ENCODE results near the gene HIVEP3. TPM values are rescaled to one million over a fixed set of nuclear protein-coding genes. Genes with fewer than 3 reads are reported as not detected.
A peak's percentile ranks its signal among the peaks of the same experiment; 100 is the strongest.

Gene HIVEP3
- polyA plus RNA-seq, 1 donor (not counting 4 experiments of a cell fraction or from before 2014, with no cell fraction given): 1.1 TPM

- Histone ChIP-seq H3K4me3 (ENCODE audit: control insufficient read depth in 2 of 3, extremely low read depth in 1 of 3, insufficient read depth in 2 of 3, low read depth in 1 of 3, low read length in 3 of 3) (no peak overlapping the region), H3K4me2 (ENCODE audit: control insufficient read depth, extremely low read depth, insufficient read depth, low read depth, low read length) (no peak overlapping the region), H4K20me1 (ENCODE audit: control insufficient read depth, extremely low read depth, insufficient read depth, low read length) (no peaks in the 10 kb centered on the region), H3K4me1 (ENCODE audit: control insufficient read depth, extremely low read depth, insufficient read depth, low read length) (no peaks in the 10 kb centered on the region), H3K9me3 (ENCODE audit: control insufficient read depth, low read depth, low read length) (no peaks in the 10 kb centered on the region), H3K27me3 (ENCODE audit: control insufficient read depth, extremely low read depth, insufficient read depth, low read length) (peaks cover 7% of the 10 kb centered on the region), H3K79me2 (ENCODE audit: control insufficient read depth, insufficient read depth, low read length) (no peaks in the 10 kb centered on the region), H3K9me1 (ENCODE audit: control insufficient read depth, extremely low read depth, insufficient read depth, low read length) (no peaks in the 10 kb centered on the region), H3K27ac (ENCODE audit: control insufficient read depth, insufficient read depth, low read length) (no peak overlapping the region), H2AFZ (ENCODE audit: control insufficient read depth, low read length) (no peak overlapping the region), H3K9ac (ENCODE audit: control insufficient read depth, extremely low read depth, insufficient read depth, low read length) (no peak overlapping the region), H3K36me3 (ENCODE audit: control insufficient read depth in 2 of 2, extremely low read depth in 1 of 2, insufficient read depth in 2 of 2, low read length in 2 of 2) (no peaks in the 10 kb centered on the region)
- TF ChIP-seq CTCF (optimal IDR thresholded peaks at IDR 0.05 in 1 of 3, IDR thresholded peaks at IDR 0.05 in 1 of 3, conservative IDR thresholded peaks at IDR 0.05 in 1 of 3; ENCODE audit: extremely low read depth in 1 of 3, insufficient read depth in 2 of 3, low read length in 3 of 3): no peak
- no peak for TF ChIP-seq EZH2 (IDR thresholded peaks at IDR 0.05; ENCODE audit: low read length)
- DNase-seq (ENCODE audit: low read depth, low spot score): no peak
- FAIRE-seq: no peak
- dilution Hi-C loops (cut with MboI; ENCODE audit: extremely low pct_ligation_motif_present, low sequenced_read_pairs): no loop called here
These were observed 8.4 kb upstream of the HIVEP3 start for GRCh38 chr1:41927118-41927517.

GRCh38 chr1:41925712-41926111 is 7.0 kb upstream of the HIVEP3 start:
- Histone ChIP-seq H3K9me3 (ENCODE audit: control insufficient read depth, low read depth, low read length) (no peaks in the 10 kb centered on the region), H3K9ac (ENCODE audit: control insufficient read depth, extremely low read depth, insufficient read depth, low read length) (no peak overlapping the region), H3K27me3 (ENCODE audit: control insufficient read depth, extremely low read depth, insufficient read depth, low read length) (peaks cover 7% of the 10 kb centered on the region), H3K79me2 (ENCODE audit: control insufficient read depth, insufficient read depth, low read length) (no peaks in the 10 kb centered on the region), H3K4me1 (ENCODE audit: control insufficient read depth, extremely low read depth, insufficient read depth, low read length) (peaks cover 4% of the 10 kb centered on the region), H3K4me2 (ENCODE audit: control insufficient read depth, extremely low read depth, insufficient read depth, low read depth, low read length) (no peak overlapping the region), H3K9me1 (ENCODE audit: control insufficient read depth, extremely low read depth, insufficient read depth, low read length) (no peaks in the 10 kb centered on the region), H2AFZ (ENCODE audit: control insufficient read depth, low read length) (no peak overlapping the region), H4K20me1 (ENCODE audit: control insufficient read depth, extremely low read depth, insufficient read depth, low read length) (no peaks in the 10 kb centered on the region), H3K36me3 (ENCODE audit: control insufficient read depth in 2 of 2, extremely low read depth in 1 of 2, insufficient read depth in 2 of 2, low read length in 2 of 2) (no peaks in the 10 kb centered on the region), H3K27ac (ENCODE audit: control insufficient read depth, insufficient read depth, low read length) (no peak overlapping the region), H3K4me3 (ENCODE audit: control insufficient read depth in 2 of 3, extremely low read depth in 1 of 3, insufficient read depth in 2 of 3, low read depth in 1 of 3, low read length in 3 of 3) (no peak overlapping the region)
- TF ChIP-seq CTCF (optimal IDR thresholded peaks at IDR 0.05 in 1 of 3, IDR thresholded peaks at IDR 0.05 in 1 of 3, conservative IDR thresholded peaks at IDR 0.05 in 1 of 3; ENCODE audit: extremely low read depth in 1 of 3, insufficient read depth in 2 of 3, low read length in 3 of 3): no peak
- no peak for TF ChIP-seq EZH2 (IDR thresholded peaks at IDR 0.05; ENCODE audit: low read length)
- FAIRE-seq: peak; percentile 58
- no peak for DNase-seq (ENCODE audit: low read depth, low spot score)
- dilution Hi-C loops (cut with MboI; ENCODE audit: extremely low pct_ligation_motif_present, low sequenced_read_pairs): no loop called here

Data from keratinocyte (primary cell).